ENCODE data around the gene C20orf144.

The C20orf144 gene

DNA sequence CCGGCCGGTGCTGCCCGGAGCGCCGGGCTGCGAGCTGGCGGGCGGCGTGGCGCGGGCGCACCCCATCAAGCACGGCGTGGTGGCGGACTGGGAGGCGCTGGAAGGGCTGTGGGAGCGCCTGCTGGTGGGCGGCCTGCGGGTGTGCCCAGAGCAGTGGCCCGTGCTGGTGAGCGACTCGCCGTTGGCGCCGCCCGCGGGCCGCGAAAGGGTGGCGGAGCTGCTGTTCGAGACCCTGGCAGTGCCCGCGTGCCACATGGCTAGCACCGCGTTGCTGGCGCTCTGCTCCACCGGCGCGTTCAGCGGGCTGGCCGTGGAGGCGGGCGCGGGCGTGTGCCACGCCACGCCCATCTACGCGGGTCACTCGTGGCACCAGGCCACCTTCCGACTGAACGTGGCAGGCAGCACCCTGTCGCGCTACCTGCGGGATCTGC is 5.1 kb downstream of the C20orf144 start:
- H3K4me3 ChIP-seq (ENCODE audit: low read depth, low read length) = peak overlapping the region; percentile 52
- TF ChIP-seq CTCF (IDR thresholded peaks at IDR 0.05; ENCODE audit: low read depth, low read length) = no peak

DNA sequence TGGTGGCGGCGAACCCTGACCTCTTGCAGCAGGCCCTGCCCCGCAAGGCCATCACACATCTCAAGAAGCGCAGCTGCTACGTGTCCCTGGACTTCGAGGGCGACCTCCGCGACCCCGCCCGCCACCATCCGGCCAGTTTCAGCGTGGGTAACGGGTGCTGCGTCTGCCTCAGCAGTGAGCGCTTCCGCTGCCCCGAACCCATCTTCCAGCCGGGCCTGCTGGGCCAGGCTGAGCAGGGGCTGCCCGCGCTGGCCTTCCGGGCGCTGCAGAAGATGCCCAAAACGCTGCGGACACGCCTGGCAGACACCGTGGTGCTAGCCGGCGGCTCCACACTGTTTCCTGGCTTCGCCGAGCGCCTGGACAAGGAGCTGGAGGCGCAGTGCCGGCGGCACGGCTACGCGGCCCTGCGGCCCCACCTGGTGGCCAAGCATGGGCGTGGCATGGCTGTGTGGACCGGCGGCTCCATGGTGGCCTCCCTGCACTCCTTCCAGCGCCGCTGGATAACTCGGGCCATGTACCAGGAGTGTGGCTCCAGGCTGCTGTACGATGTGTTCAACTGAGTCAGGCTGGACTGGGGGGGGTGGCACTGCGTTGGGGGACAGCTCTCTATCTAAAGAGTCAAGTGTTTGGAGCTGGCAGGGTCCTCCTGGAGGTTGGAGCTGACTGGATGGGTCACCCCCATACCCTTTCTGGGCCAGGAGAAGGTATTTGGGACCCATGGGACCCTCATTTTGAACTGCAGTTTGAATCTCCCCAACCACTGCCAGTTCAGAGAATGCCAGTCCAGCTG is 5.7 kb downstream of the C20orf144 start:
- peak; percentile 90 for TF ChIP-seq CTCF (IDR thresholded peaks at IDR 0.05; ENCODE audit: low read depth, low read length)
- peak overlapping the region; percentile 52 for H3K4me3 ChIP-seq (ENCODE audit: low read depth, low read length)

- H3K4me3 ChIP-seq (ENCODE audit: low read depth, low read length) = no peak overlapping the region
- TF ChIP-seq CTCF (IDR thresholded peaks at IDR 0.05; ENCODE audit: low read depth, low read length) = no peak
Measured at GRCh38 chr20:33668466-33669155, 6.5 kb downstream of the C20orf144 start.

- TF ChIP-seq CTCF (IDR thresholded peaks at IDR 0.05; ENCODE audit: low read depth, low read length) = no peak
- no peak overlapping the region for H3K4me3 ChIP-seq (ENCODE audit: low read depth, low read length)
Measured at GRCh38 chr20:33669224-33669623, 7.1 kb downstream of the C20orf144 start.

- no peak for TF ChIP-seq CTCF (IDR thresholded peaks at IDR 0.05; ENCODE audit: low read depth, low read length)
Measured at GRCh38 chr20:33669873-33670640, 7.9 kb downstream of the C20orf144 start.

GRCh38 chr20:33670715-33671499 is 8.8 kb downstream of the C20orf144 start:
- no peak for TF ChIP-seq CTCF (IDR thresholded peaks at IDR 0.05; ENCODE audit: low read depth, low read length)
- H3K4me3 ChIP-seq (ENCODE audit: low read depth, low read length) = no peak overlapping the region

More at GRCh38 chr20:33669873-33670640, 7.9 kb downstream of the C20orf144 start:
- no peak overlapping the region for H3K4me3 ChIP-seq (ENCODE audit: low read depth, low read length)

Data from WI38 (cell line).